ENCODE data around the gene GINS3.

The GINS3 gene

DNA sequence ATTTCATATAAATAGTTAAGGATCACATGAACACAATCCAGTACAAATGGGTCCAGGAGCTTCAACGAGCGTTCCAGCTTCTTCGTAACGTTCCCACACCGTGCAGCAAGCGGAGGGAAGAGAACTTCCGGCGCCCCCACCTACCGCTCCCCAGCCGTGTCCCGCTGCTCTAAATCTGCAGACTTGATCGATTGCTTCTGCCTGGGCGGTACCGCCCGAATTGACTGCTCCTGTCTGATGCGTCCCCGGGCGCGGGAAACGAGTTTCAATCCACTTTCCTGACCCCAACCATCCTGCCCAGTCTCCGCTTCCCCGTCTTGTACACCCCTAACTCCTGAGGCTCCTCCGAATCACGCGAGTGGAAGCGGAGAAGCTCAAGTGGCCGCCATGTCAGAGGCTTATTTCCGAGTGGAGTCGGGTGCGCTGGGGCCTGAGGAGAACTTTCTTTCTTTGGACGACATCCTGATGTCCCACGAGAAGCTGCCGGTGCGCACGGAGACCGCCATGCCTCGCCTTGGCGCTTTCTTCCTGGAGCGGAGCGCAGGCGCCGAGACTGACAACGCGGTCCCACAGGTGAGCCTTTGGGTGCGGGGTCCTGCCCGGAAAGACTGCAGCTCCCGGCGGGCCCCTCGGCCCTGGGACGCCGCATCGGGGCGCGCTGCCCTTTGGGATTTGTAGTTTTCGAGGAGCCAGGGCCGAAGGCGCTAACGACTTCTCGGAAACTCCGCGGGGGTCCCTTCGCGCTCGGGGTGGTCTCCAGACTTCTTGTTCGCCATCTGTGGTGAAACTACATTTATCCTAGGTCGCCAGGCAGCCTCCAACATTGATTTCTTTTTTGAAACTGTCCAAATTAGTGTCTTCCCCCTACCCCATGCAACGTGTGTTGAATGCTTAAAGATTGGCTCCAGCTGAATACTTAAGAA is at the start of gene GINS3:
Gene GINS3, plus strand, starts transcription at position 257 of the 923 bp plus-strand sequence. Its CDS starts 131 bp downstream, at position 388.
- peak; percentile 91 for DNase-seq

DNA sequence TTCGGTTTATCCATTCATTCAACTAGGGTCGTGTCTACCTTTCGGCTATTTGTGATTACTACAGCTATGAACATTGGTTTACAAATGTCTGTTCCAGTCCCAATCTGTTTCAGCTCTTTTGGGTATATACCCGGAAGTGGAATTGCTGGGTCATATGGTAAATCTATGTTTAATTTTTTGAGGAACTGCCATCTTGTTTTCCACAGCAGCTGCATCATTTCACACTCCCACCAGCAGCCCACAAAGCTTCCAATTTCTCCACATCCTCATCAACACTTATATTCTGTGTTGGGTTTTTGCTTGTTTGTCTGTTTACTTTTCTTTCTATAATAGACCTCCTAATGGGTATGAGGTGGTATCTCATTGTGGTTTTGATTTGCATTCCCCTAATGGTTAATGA is 48.7 kb upstream of the GINS3 start:
- DNase-seq: no peak

DNA sequence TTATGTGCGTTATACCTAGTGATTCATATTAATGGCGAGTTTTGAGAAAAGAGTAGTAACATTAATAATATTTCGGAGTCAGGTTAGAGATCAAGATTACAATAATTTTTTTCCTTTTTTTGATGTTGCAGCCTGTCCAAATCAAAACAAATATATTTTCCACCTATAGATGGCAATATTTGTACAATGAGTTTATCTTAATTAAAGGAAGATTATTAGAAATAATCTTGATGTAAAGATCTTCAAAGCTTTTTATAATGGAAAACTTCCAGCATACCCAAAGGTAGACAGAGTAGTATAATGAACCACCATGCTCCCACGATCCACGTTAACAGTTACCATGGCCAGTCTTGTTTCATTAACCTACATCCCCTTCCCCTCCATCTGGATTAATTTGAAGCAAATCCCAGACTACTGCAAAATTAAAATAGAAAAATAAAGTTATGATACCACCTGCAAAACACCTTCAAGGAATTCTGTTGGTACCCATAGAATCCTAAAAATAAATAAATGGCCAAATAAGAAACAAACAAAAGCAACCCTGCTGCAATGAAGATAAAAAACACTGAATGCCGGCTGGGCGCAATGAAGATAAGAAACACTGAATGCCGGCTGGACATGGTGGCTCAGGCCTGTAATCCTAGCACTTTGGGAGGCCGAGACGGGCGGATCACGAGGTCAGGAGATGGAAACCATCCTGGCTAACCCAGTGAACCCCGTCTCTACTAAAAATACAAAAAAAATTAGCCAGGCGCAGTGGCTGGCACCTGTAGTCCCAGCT is 46.5 kb upstream of the GINS3 start:
- no peak for DNase-seq

- DNase-seq: no peak
Observed at GRCh38 chr16:58346831-58347371, 45.4 kb upstream of the GINS3 start.

GRCh38 chr16:58348986-58349385 is 43.3 kb upstream of the GINS3 start:
- peak; percentile 9 for DNase-seq

DNA sequence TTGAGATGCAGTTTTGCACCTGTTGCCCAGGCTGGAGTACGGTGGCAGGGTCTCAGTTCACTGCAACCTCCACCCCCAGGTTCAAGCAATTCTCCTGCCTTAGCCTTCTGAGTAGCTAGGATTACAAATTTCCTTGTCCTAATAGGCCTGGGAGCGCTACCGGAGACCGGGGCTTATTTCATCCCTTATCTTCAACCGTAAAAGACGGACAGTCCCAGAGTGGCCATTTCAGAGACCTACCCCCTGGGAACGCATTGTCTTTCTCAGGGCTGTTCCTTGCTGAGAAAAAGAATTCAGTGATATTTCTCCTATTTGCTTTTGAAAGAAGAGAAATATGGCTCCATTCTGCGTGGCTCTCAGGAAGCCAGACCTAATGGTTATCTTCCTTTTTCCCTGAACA is 39.6 kb upstream of the GINS3 start:
- DNase-seq: no peak

DNA sequence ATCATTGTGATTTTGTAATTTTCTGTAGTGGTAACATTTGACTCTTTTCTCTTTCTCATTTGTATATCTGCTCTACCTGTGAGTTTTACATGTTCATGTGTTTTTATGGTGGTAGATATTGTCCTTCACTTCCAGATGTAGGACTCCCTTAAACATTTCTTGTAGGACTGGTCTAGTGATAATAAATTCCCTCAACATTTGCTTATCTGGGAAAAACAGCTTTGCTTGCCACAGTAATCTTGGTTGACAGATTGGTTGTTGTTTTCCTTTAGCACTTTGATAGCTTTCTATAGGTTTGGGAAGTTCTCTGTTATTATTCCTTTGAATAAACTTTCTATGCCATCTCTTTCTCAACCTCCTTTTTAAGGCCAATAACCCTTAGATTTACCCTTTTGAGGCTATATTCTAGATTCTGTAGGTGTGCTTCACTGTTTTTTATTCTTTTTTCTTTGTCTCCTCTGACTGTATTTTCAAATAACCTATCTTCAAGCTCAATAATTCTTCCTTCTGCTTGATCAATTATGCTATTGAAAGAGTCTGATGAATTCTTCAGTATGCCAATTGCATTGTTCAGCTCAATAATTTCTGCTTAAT is 32.1 kb upstream of the GINS3 start:
- no peak for DNase-seq

GRCh38 chr16:58361726-58362125 is 30.5 kb upstream of the GINS3 start:
- DNase-seq: no peak

DNA sequence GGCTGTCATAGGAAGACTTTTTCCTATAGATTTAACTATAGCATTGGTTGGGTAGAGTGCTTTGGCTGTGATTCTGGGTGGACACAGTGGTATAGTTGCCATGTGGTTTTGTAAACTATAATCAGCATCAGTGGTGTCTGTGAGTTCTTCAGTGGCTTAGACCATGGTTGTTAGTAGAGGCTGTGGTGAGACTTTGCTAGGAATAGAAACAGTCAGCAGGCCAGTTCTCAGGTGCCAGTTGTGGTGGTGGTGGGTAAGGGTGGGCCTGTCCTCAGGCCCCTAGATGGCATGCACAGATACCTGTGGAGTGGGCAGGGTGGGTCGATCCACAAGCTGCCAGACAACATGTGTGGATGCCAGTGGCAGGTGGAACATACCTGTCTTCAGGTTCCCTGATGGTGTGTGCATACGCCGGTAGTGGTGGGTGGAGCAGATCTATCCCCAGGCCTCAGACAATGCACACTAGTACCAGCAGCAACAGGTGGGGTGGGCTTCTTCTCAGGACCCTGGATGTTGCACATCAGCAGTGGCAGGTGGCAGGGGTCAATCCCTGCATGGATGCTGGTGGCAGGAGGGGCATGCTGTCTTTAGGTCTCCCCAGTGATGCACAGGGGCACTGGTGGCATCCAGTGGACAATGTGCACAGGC is 28.4 kb upstream of the GINS3 start:
- no peak for DNase-seq

GRCh38 chr16:58365623-58366022 is 26.6 kb upstream of the GINS3 start:
- DNase-seq: no peak

GRCh38 chr16:58366247-58367031 is 25.8 kb upstream of the GINS3 start:
- peak; percentile 36 for DNase-seq

GRCh38 chr16:58367252-58367651 is 25.0 kb upstream of the GINS3 start:
- no peak for DNase-seq

DNA sequence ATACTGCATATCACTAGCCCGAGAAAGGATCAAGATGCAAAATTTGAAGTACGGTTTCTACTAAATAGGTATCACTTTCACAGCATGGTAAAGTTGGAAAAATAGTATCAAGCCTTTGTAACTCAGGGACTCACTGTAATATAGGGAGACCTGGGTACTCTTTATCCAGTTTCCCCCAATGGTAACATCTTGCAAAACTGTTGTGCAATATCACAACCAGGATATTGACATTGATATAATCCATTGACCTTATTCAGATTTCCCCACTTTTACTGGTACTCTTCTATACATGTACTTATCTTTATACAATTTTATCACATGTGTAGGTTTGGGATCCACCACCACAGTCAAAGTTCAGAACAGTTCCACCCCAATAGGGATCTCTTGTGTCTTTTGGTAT is 20.4 kb upstream of the GINS3 start:
- DNase-seq: no peak

DNA sequence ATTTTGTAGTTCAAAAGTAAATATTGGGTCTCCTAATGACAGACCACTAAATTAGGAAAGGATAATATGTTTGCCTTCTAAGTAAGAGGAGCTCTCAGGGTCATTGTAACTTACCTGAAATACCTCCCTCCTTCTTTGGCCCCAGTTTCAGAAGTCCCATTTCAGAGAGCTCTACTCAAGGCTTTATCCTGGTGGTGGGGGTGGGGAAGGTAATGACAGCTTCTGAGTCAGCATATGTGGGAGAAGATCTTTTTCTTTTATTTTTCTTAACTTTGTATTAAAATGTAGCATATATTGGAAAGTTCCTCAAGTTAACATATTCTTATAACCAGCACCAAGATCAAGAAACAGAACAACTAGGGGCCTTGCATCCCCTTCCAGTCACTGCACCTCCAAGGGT is 16.9 kb upstream of the GINS3 start:
- no peak for DNase-seq

DNA sequence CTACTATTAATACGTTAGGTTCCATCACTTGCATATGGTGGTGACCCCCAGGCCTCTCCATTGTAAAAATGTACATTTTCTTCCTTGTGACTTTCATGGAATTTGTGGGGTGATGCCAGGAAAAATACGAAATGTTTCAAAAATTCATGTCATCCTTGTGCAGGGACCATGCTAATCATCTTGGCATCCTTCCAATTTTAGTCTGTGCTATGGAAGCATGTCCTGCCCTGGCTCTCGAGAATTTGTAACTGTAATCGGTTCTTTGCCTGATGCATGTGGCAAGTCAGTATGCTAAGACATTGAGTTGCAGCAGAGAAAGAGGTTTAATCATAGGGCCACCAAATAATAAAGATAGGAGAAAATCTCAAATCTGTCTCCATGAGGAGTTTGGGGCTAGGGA is 14.3 kb upstream of the GINS3 start:
- DNase-seq: peak; percentile 38

- DNase-seq: no peak
Observed at GRCh38 chr16:58378401-58378800, 13.9 kb upstream of the GINS3 start.

GRCh38 chr16:58379736-58380135 is 12.5 kb upstream of the GINS3 start:
- DNase-seq: no peak

DNA sequence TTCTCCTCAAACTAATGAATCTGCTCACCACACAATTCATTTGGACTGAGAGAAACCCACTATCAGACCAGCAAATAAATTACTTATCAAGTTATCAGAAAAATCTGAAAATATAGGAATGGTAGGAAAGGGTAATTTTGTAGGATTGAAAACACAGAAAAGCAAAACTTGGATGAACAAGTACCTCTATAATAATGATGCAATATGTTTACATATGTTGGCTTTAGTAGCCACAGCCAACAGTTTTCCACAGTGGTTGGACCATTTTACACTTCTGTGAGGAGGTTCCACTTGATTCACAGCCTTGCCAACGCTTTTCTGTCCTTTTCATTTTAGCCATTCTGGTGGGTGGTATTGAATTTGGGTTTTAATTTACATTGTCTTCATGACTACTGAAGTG is 10.6 kb upstream of the GINS3 start:
- DNase-seq: no peak

DNA sequence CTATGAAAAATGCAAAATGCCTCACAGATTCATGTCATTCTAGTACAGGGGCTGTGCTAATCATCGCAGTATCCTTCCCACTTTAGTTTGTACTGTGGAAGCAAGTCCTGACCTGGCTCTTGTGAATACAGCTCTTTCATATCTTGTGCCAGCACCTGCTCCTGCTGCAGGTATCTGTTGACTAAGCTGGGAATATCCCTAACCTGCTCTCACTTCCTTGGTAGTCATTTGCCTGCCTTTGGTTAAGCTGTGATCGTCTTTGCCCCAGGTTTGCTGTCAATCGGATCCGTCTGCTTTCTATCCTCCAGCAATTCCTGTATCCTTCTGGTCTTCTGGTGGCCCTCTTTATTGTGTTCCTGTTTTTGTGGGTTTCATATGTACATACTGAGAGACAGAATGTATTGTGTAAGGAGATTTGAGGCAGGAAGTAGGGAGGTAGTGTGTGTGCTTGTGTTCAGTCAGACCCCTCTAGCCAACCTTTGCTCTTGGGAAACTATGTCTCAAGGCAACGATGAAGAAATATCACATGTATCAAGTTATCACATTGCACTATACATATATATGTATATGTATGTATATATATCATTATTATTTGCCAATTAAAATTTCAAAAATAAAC is 7.7 kb upstream of the GINS3 start:
- DNase-seq: no peak

GRCh38 chr16:58385218-58385773 is 7.0 kb upstream of the GINS3 start:
- DNase-seq: no peak

- no peak for DNase-seq
Observed at GRCh38 chr16:58389724-58390123, 2.5 kb upstream of the GINS3 start.
